IMR-90 (cell line): ENCODE results near the gene MAPKAPK5. TPM values are rescaled to one million over a fixed set of nuclear protein-coding genes. Genes with fewer than 3 reads are reported as not detected.

ENCODE experiments used
- ATAC-seq: fragments of 200-7000 bp; cut with Tn5 transposase; 2 replicates; pipeline ENCODE4 v1.9.1; 2020; ENCODE audit warnings: low read depth, mild to moderate bottlenecking, moderate library complexity
- BruUV-seq: library from RNA; stranded (reverse); fragments of 400-500 nt; replicated peaks from 2 replicates; lab custom pipeline; 2021; lab: Mats Ljungman, UMichigan
- CTCF ChIA-PET: fragments of 300-600 bp; formaldehyde crosslinking; extraction: SDS; loops from one replicate; lab custom pipeline; 2021; ENCODE audit warnings: antibody characterized with exemption; lab: Yijun Ruan, JAX
- POLR2A ChIA-PET: fragments of 300-600 bp; sonication (Branson Sonifier 250); formaldehyde crosslinking; loops from one replicate; lab custom pipeline; 2022; ENCODE audit warnings: antibody characterized with exemption; ENCODE audit not compliant: unreplicated experiment; lab: Charles Lee
- DNase-seq: peaks from one replicate; pipeline ENCODE4 v3.0.0; 2013
- H2AFZ ChIP-seq: replicated peaks from 2 replicates; pipeline ENCODE3; 2013; ENCODE audit warnings: low read length, mild to moderate bottlenecking; ENCODE audit not compliant: poor library complexity
- H2AK5ac ChIP-seq: 2 replicates; pipeline ENCODE4 v1.6.1; 2013; ENCODE audit warnings: low read depth, low read length, inconsistent platforms
- H2AK9ac ChIP-seq: replicated peaks from 2 replicates; pipeline ENCODE3; 2013; ENCODE audit warnings: mild to moderate bottlenecking, low read depth, low read length, moderate library complexity; ENCODE audit not compliant: poor library complexity
- H2BK120ac ChIP-seq: 2 replicates; pipeline ENCODE4 v1.6.1; 2013; ENCODE audit warnings: low read depth, low read length, inconsistent platforms
- H2BK15ac ChIP-seq: 3 replicates; pipeline ENCODE4 v1.6.1; 2013; ENCODE audit warnings: low read depth, low read length, inconsistent platforms
- H2BK20ac ChIP-seq: 2 replicates; pipeline ENCODE4 v1.6.1; 2013; ENCODE audit warnings: low read depth, mild to moderate bottlenecking, inconsistent platforms, low read length, moderate library complexity
- H2BK5ac ChIP-seq: 2 replicates; pipeline ENCODE4 v1.6.1; 2013; ENCODE audit warnings: mild to moderate bottlenecking, low read depth, low read length, inconsistent platforms; ENCODE audit not compliant: poor library complexity, severe bottlenecking
- H3K14ac ChIP-seq: replicated peaks from 2 replicates; pipeline ENCODE4 v1.6.1; 2013; ENCODE audit warnings: low read depth, low read length, inconsistent platforms
- H3K18ac ChIP-seq: 2 replicates; pipeline ENCODE4 v1.6.1; 2013; ENCODE audit warnings: low read depth, low read length, control low read depth
- H3K23ac ChIP-seq: 2 replicates; pipeline ENCODE4 v1.6.1; 2013; ENCODE audit warnings: low read depth, low read length, inconsistent platforms
- H3K27ac ChIP-seq: 2 replicates; pipeline ENCODE4 v1.5.1; 2013; ENCODE audit warnings: mild to moderate bottlenecking, control low read depth, low read length; ENCODE audit not compliant: insufficient read depth
- H3K27me3 ChIP-seq: 2 replicates; pipeline ENCODE4 v1.6.1; 2013; ENCODE audit warnings: low read length; ENCODE audit not compliant: control insufficient read depth, insufficient read depth
- H3K36me3 ChIP-seq: 2 replicates; pipeline ENCODE4 v1.6.1; 2013; ENCODE audit warnings: low read length, mixed read lengths; ENCODE audit not compliant: control insufficient read depth, insufficient read depth
- H3K4ac ChIP-seq: 2 replicates; pipeline ENCODE4 v1.6.1; 2013; ENCODE audit warnings: low read depth, low read length, inconsistent platforms
- H3K4me1 ChIP-seq: 2 replicates; pipeline ENCODE4 v1.6.1; 2013; ENCODE audit warnings: low read length, mixed read lengths; ENCODE audit not compliant: control insufficient read depth, insufficient read depth
- H3K4me2 ChIP-seq: 2 replicates; pipeline ENCODE4 v1.6.1; 2013; ENCODE audit warnings: low read depth, mild to moderate bottlenecking, control low read depth, low read length, moderate library complexity
- H3K4me3 ChIP-seq: 2 replicates; pipeline ENCODE4 v1.5.1; 2013; ENCODE audit warnings: low read depth, mild to moderate bottlenecking, control low read depth, low read length, moderate library complexity; ENCODE audit not compliant: insufficient read depth
- H3K56ac ChIP-seq: 2 replicates; pipeline ENCODE4 v1.6.1; 2013; ENCODE audit warnings: low read length, inconsistent platforms; ENCODE audit not compliant: insufficient read depth; ENCODE audit errors: extremely low read depth
- H3K79me1 ChIP-seq, 2 experiments: 2 replicates each; pipeline ENCODE4 v1.6.1; 2013; ENCODE audit warnings: low read length in 2 of 2, inconsistent platforms in 1 of 2, low read depth in 1 of 2
- H3K9ac ChIP-seq: 2 replicates; pipeline ENCODE4 v1.6.1; 2013; ENCODE audit warnings: low read depth, low read length, control low read depth
- H3K9me1 ChIP-seq: 2 replicates; pipeline ENCODE4 v1.6.1; 2013; ENCODE audit warnings: low read length, inconsistent platforms; ENCODE audit not compliant: insufficient read depth
- H3K9me3 ChIP-seq: 2 replicates; pipeline ENCODE4 v1.6.1; 2013; ENCODE audit warnings: low read length; ENCODE audit not compliant: control insufficient read depth, insufficient read depth
- H4K20me1 ChIP-seq: 2 replicates; pipeline ENCODE4 v1.6.1; 2013; ENCODE audit warnings: low read length, inconsistent platforms; ENCODE audit not compliant: insufficient read depth
- H4K5ac ChIP-seq: 2 replicates; pipeline ENCODE4 v1.6.1; 2013; ENCODE audit warnings: mild to moderate bottlenecking, low read depth, low read length, control low read depth
- H4K8ac ChIP-seq, 2 experiments: 2 replicates each; pipeline ENCODE4 v1.6.1; 2013; ENCODE audit warnings: low read depth in 2 of 2, low read length in 2 of 2, control low read depth in 1 of 2, inconsistent platforms in 1 of 2
- H4K91ac ChIP-seq: 2 replicates; pipeline ENCODE4 v1.6.1; 2013; ENCODE audit warnings: low read depth, low read length, inconsistent platforms; ENCODE audit not compliant: insufficient read depth
- WGBS, 2 experiments: methylation state at CpG; one replicate each; pipeline versions ENCODE4 v1.1.5 to v1.1.7; 2013; ENCODE audit warnings: missing lambda C conversion rate in 2 of 2; ENCODE audit not compliant: insufficient read length in 1 of 2; ENCODE audit errors: extremely low coverage in 2 of 2; 5-methylcytosine and 5-hydroxymethylcytosine counted together
- dilution Hi-C: fragments of 300-500 bp; cut with HindIII; formaldehyde crosslinking; loops from one replicate; pipeline ENCODE4 v1.14.3; 2018; ENCODE audit warnings: low sequenced_read_pairs; ENCODE audit not compliant: unreplicated experiment
- in situ Hi-C: fragments of 300-500 bp; cut with MboI; formaldehyde crosslinking; loops from 3 replicates; pipeline ENCODE4 v1.14.3; 2019; ENCODE audit warnings: low sequenced_read_pairs, inconsistent platforms, mixed read lengths
- intact Hi-C: fragments of 100-400 bp; cut with micrococcal nuclease; formaldehyde crosslinking; loops from 2 replicates; pipeline ENCODE4 v1.10.0; 2022
- polyA plus RNA-seq, 3 experiments: library from polyadenylated mRNA; depleted of rRNA; stranded (reverse); fragments of >200 nt; gene quantifications; 2 replicates each; pipeline ENCODE4 v1.2.3, GENCODE V29; 2012; ENCODE audit warnings: low replicate concordance in 1 of 3
- total RNA-seq: library from RNA; depleted of rRNA; stranded (reverse); fragments of >200 nt; gene quantifications from 2 replicates; pipeline ENCODE4 v1.2.3, GENCODE V29; 2012
- TF ChIP-seq, protein P1 (sequence below): fragments of 150-350 bp; IDR thresholded peaks from 2 replicates; pipeline ENCODE4 v1.6.1; 2017; ENCODE audit warnings: mild to moderate bottlenecking, antibody characterized with exemption, low read length, low read depth

The MAPKAPK5 gene
- total and polyA plus RNA-seq, 2 of the 4 experiments (the other 2 are of a cell fraction): 35.0 to 44.6 TPM

DNA sequence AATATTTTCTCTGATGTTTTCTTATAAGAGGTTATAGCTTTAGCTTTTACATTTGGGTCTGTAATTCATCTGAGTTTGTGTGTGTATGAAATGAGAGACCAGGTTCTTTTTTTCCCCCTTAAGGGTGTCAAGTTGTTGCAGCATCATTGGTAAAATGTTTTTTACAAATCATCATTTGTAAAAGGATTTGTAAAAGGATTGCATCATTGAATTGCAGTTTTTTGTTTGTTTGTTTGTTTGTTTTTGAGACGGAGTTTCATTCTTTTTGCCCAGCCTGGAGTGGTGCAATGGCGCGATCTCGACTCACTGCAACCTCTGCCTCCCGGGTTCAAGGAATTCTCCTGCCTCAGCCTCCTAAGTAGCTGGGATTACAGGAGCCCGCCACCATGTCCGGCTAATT is 31.1 kb downstream of the MAPKAPK5 start:
- Histone ChIP-seq H4K8ac (no peak overlapping the region), H2BK5ac (no peak overlapping the region), H3K4me1 (no peaks in the 10 kb centered on the region), H4K5ac (no peak overlapping the region), H2AFZ (no peak overlapping the region), H3K56ac (no peak overlapping the region), H3K36me3 (peaks cover 32% of the 10 kb centered on the region), H3K9me1 (no peaks in the 10 kb centered on the region), H2BK120ac (no peak overlapping the region), H3K27me3 (no peaks in the 10 kb centered on the region), H3K4me3 (no peak overlapping the region), H3K9ac (no peak overlapping the region), H2BK15ac (no peak overlapping the region), H3K4ac (no peak overlapping the region), H3K14ac (no peak overlapping the region), H3K4me2 (no peak overlapping the region), H3K79me1 (peaks cover 7 to 8% of the 10 kb centered on the region in 2 experiments), H2AK9ac (no peak overlapping the region), H3K9me3 (no peaks in the 10 kb centered on the region), H3K27ac (no peak overlapping the region), H4K20me1 (no peaks in the 10 kb centered on the region), H3K23ac (no peak overlapping the region), H3K18ac (no peak overlapping the region), H2BK20ac (no peak overlapping the region), H4K91ac (no peak overlapping the region), H2AK5ac (no peak overlapping the region)
- CTCF ChIA-PET: no interaction called here
- no CpG with 5 or more reads among the region's 7 CpGs for WGBS, 2 experiments
- intact Hi-C loops (no loop called here), dilution Hi-C loops (no loop called here), in situ Hi-C loops (no loop called here)
- no peak for ATAC-seq
- no peak for DNase-seq
- TF ChIP-seq, protein P1, sequence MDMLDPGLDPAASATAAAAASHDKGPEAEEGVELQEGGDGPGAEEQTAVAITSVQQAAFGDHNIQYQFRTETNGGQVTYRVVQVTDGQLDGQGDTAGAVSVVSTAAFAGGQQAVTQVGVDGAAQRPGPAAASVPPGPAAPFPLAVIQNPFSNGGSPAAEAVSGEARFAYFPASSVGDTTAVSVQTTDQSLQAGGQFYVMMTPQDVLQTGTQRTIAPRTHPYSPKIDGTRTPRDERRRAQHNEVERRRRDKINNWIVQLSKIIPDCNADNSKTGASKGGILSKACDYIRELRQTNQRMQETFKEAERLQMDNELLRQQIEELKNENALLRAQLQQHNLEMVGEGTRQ: no peak
- BruUV-seq: no TSS peak
- POLR2A ChIA-PET: no interaction called here
